HepG2 (cell line): ENCODE results near the gene LPIN3. TPM values are rescaled to one million over a fixed set of nuclear protein-coding genes. Genes with fewer than 3 reads are reported as not detected.

Source experiments
- ATAC-seq: fragments of 200-7000 bp; cut with Tn5 transposase; 3 replicates; pipeline ENCODE4 v1.9.1; 2020; ENCODE audit warnings: mild to moderate bottlenecking, moderate library complexity
- BruUV-seq: library from RNA; stranded (reverse); fragments of 400-500 nt; replicated peaks from 2 replicates; lab custom pipeline; 2021; lab: Mats Ljungman, UMichigan
- CTCF ChIA-PET: fragments of 300-600 bp; formaldehyde crosslinking; extraction: SDS; loops from one replicate; lab custom pipeline; 2021; ENCODE audit warnings: low total read pairs, inconsistent platforms, low intra/inter-chr PET ratio; lab: Yijun Ruan, JAX
- POLR2A ChIA-PET: fragments of 350-600 bp; sonication (Branson Sonifier 250); formaldehyde crosslinking; loops from one replicate; lab custom pipeline; 2020; ENCODE audit warnings: antibody characterized with exemption, inconsistent platforms; lab: Yijun Ruan, JAX
- DNase-seq: peaks from one replicate; pipeline ENCODE4 v3.0.0-alpha.2; 2015; ENCODE audit warnings: low spot score
- FAIRE-seq: peaks from 3 replicates; lab custom pipeline; 2011; peaks lifted over from hg19 to GRCh38; lab: Jason Lieb, UNC
- H2AFZ ChIP-seq: one replicate; pipeline ENCODE4 v1.6.1; 2011; ENCODE audit warnings: low read length, inconsistent platforms
- H3K27ac ChIP-seq: fragments of 300-600 bp; 3 replicates; pipeline ENCODE4 v1.8.0; 2011; ENCODE audit warnings: mixed run types, mild to moderate bottlenecking, mixed read lengths, low read length, inconsistent platforms; ENCODE audit not compliant: insufficient read depth; ENCODE audit errors: extremely low read length
- H3K27me3 ChIP-seq, 2 experiments: fragments of 200-600 bp in 1 of 2; 2 replicates in 1 of 2; 3 replicates in 1 of 2; pipeline versions ENCODE4 v1.6.0 to v1.8.0; 2011; ENCODE audit warnings: low read length in 2 of 2, mild to moderate bottlenecking in 2 of 2, moderate library complexity in 2 of 2, inconsistent platforms in 1 of 2; ENCODE audit not compliant: insufficient read depth in 2 of 2, control insufficient read depth in 1 of 2
- H3K36me3 ChIP-seq, 2 experiments: fragments of 200-600 bp in 1 of 2; replicated peaks in 1 of 2; 2 replicates in 1 of 2; 3 replicates in 1 of 2; pipeline versions ENCODE4 v1.5.1 to v1.8.0; 2011; ENCODE audit warnings: low read length in 2 of 2, inconsistent platforms in 1 of 2; ENCODE audit not compliant: insufficient read depth in 2 of 2, control insufficient read depth in 1 of 2
- H3K4me1 ChIP-seq: 2 replicates; pipeline ENCODE4 v1.5.1; 2012; ENCODE audit warnings: low read length, inconsistent platforms; ENCODE audit not compliant: insufficient read depth
- H3K4me2 ChIP-seq: 2 replicates; pipeline ENCODE4 v1.6.0; 2011; ENCODE audit warnings: low read depth, low read length, inconsistent platforms
- H3K4me3 ChIP-seq, 3 experiments: fragments of 200-600 bp in 1 of 3; sonication (generic), shearing (Covaris generic) in 1 of 3; replicated peaks in 1 of 3; 2 replicates each; pipeline ENCODE4 v1.5.1; 2011 to 2016; ENCODE audit warnings: low read length in 3 of 3, inconsistent platforms in 2 of 3, low read depth in 2 of 3, mild to moderate bottlenecking in 2 of 3, control low read depth in 1 of 3, mixed read lengths in 1 of 3; ENCODE audit not compliant: insufficient read depth in 1 of 3
- H3K79me2 ChIP-seq: one replicate; pipeline ENCODE4 v1.6.1; 2011; ENCODE audit warnings: low read length, inconsistent platforms; ENCODE audit not compliant: insufficient read depth
- H3K9ac ChIP-seq: 2 replicates; pipeline ENCODE4 v1.6.0; 2011; ENCODE audit warnings: mild to moderate bottlenecking, low read depth, low read length, inconsistent platforms; ENCODE audit not compliant: insufficient read depth
- H3K9me3 ChIP-seq: 2 replicates; pipeline ENCODE4 v1.5.1; 2012; ENCODE audit warnings: mild to moderate bottlenecking, low read length
- H4K20me1 ChIP-seq: 2 replicates; pipeline ENCODE4 v1.6.0; 2011; ENCODE audit warnings: inconsistent platforms, mild to moderate bottlenecking, low read length, moderate library complexity; ENCODE audit not compliant: insufficient read depth
- ARID2 ChIP-seq: sonication (generic); formaldehyde crosslinking; IDR thresholded peaks from 2 replicates; pipeline ENCODE4 v1.8.1; 2022; ENCODE audit warnings: mild to moderate bottlenecking, missing genetic modification reagents, borderline replicate concordance
- ZXDC ChIP-seq: sonication (generic); formaldehyde crosslinking; IDR thresholded peaks from 2 replicates; pipeline ENCODE4 v1.5.0; 2020; ENCODE audit warnings: mild to moderate bottlenecking, missing genetic modification reagents
- whole genome bisulfite sequencing: methylation state at CpG from one replicate; pipeline ENCODE4 v1.1.6; 2017; ENCODE audit warnings: low lambda C conversion rate; 5-methylcytosine and 5-hydroxymethylcytosine counted together
- in situ Hi-C: cut with HindIII; loops from 2 replicates; pipeline ENCODE4 v1.10.0; 2017; ENCODE audit warnings: low pct_unique_long_range_greater_than_20kb; ENCODE audit not compliant: extremely low pct_ligation_motif_present
- intact Hi-C: fragments of 100-400 bp; cut with micrococcal nuclease; formaldehyde crosslinking; loops from one replicate; pipeline ENCODE4 v1.10.0; 2022; ENCODE audit not compliant: unreplicated experiment
- polyA plus RNA-seq, 8 experiments: library from polyadenylated mRNA; depleted of rRNA in 3 of 8; stranded (reverse) in 7 of 8; unstranded in 1 of 8; fragments of >200 nt; fragmentation: Illumina TruSeq in 4 of 8; extraction: Trizol in 4 of 8; gene quantifications; 2 replicates each; pipeline versions ENCODE4 v1.2.1 to v1.2.3, GENCODE V29; 2011 to 2016; ENCODE audit warnings: low read depth in 4 of 8, missing spikeins in 1 of 8, mixed read lengths in 1 of 8; ENCODE audit not compliant: insufficient read depth in 1 of 8
- total RNA-seq, 5 experiments: library from RNA; depleted of rRNA; stranded (reverse); fragments of >200 nt; fragmentation: Illumina TruSeq; extraction: Trizol; gene quantifications; 2 replicates each; pipeline ENCODE4 v1.2.3, GENCODE V29; 2016; ENCODE audit warnings: low read depth in 1 of 5
- TF ChIP-seq, protein P1 (sequence below): sonication (generic); formaldehyde crosslinking; IDR thresholded peaks from 2 replicates; pipeline ENCODE4 v1.4.0; 2020; ENCODE audit warnings: missing genetic modification reagents

The LPIN3 gene
- total and polyA plus RNA-seq, 2 of the 13 experiments (the other 11 are each of a cell fraction or from before 2014, with no cell fraction given): 14.2 to 28.6 TPM

GRCh38 chr20:41373931-41374920 lies 33.6 kb downstream of the LPIN3 start:
- CTCF ChIA-PET: no interaction called here
- Histone ChIP-seq H3K36me3 (no peaks in the 10 kb centered on the region), H3K4me3 (no peak overlapping the region), H3K4me2 (no peak overlapping the region), H3K9me3 (no peaks in the 10 kb centered on the region), H3K27me3 (peaks cover 8 to 56% of the 10 kb centered on the region in 2 experiments; a peak in 4 of 5 replicates), H3K9ac (no peak overlapping the region), H4K20me1 (no peaks in the 10 kb centered on the region), H3K79me2 (no peaks in the 10 kb centered on the region), H3K4me1 (peaks cover 18% of the 10 kb centered on the region), H2AFZ (no peak overlapping the region), H3K27ac (no peak overlapping the region)
- no peak for FAIRE-seq
- in situ Hi-C loops (no loop called here), intact Hi-C loops (no loop called here)
- TF ChIP-seq ARID2 (CRISPR knock-in tag) (no peak), ZXDC (CRISPR knock-in tag) (no peak)
- TF ChIP-seq, protein P1, sequence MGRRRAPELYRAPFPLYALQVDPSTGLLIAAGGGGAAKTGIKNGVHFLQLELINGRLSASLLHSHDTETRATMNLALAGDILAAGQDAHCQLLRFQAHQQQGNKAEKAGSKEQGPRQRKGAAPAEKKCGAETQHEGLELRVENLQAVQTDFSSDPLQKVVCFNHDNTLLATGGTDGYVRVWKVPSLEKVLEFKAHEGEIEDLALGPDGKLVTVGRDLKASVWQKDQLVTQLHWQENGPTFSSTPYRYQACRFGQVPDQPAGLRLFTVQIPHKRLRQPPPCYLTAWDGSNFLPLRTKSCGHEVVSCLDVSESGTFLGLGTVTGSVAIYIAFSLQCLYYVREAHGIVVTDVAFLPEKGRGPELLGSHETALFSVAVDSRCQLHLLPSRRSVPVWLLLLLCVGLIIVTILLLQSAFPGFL (CRISPR knock-in tag): no peak
- no peak for DNase-seq
- 36% methylated on average over 9 of the region's 9 CpGs for WGBS
- BruUV-seq: no TSS peak
- POLR2A ChIA-PET: no interaction called here
- peak; percentile 5; the same call in 2 of the 3 replicates for ATAC-seq
